GM23248 (cell line): ENCODE results near the gene DHTKD1.

Source experiments
- EZH2 ChIP-seq: fragments of 200-600 bp; sonication (generic); IDR thresholded peaks from 2 replicates; pipeline ENCODE4 v1.6.1; 2018; ENCODE audit warnings: antibody characterized with exemption, mild to moderate bottlenecking; ENCODE audit not compliant: insufficient read depth, poor library complexity, severe bottlenecking
- EZH2phosphoT487 ChIP-seq: fragments of 200-600 bp; sonication (generic); IDR thresholded peaks from 2 replicates; pipeline ENCODE4 v1.6.1; 2018; ENCODE audit warnings: antibody characterized with exemption, moderate library complexity, mild to moderate bottlenecking, low read depth; ENCODE audit not compliant: insufficient read depth

- no peak for TF ChIP-seq EZH2
- TF ChIP-seq EZH2phosphoT487: no peak
Measured at GRCh38 chr10:12067336-12067735, 1.4 kb upstream of the DHTKD1 start.
